GM10248 (cell line): ENCODE data around the gene DENND2D.

Source experiments
- CTCF ChIA-PET: fragments of 300-600 bp; sonication (Branson Sonifier 250); formaldehyde crosslinking; extraction: SDS; loops from one replicate; lab custom pipeline; 2021; ENCODE audit warnings: antibody characterized with exemption; lab: Yijun Ruan, JAX
- POLR2A ChIA-PET: fragments of 350-650 bp; sonication (Branson Sonifier 250); formaldehyde crosslinking; extraction: SDS; loops from one replicate; lab custom pipeline; 2020; ENCODE audit warnings: antibody characterized with exemption; lab: Yijun Ruan, JAX
- DNase-seq: peaks from one replicate; pipeline ENCODE4 v3.0.0; 2012; ENCODE audit errors: extremely low spot score
- CTCF ChIP-seq: IDR thresholded peaks from 2 replicates; pipeline ENCODE4 v1.5.1; 2012; ENCODE audit warnings: mild to moderate bottlenecking, low read depth; ENCODE audit errors: extremely low read depth, missing control alignments, control extremely low read depth

Gene DENND2D

GRCh38 chr1:111157431-111157830 is 43.0 kb downstream of the DENND2D start:
- DNase-seq, result no peak
- ChIA-PET CTCF (interaction anchor here (1.7 kb wide), 1 partner anchor 14 kb away, joined by 5 read pairs; no protein-coding TSS in a partner anchor), POLR2A (no interaction called here)
- no peak for TF ChIP-seq CTCF

GRCh38 chr1:111154021-111154999 is 46.1 kb downstream of the DENND2D start:
- CTCF ChIA-PET, result interaction anchor here (1.1 to 2.1 kb wide), 3 partner anchors 10 to 15 kb away, joined by 3 to 12 read pairs (median 4); no protein-coding TSS in a partner anchor
- POLR2A ChIA-PET, result no interaction called here

GRCh38 chr1:111151838-111152237 is 48.6 kb downstream of the DENND2D start:
- ChIA-PET POLR2A (no interaction called here), CTCF (interaction anchor here (1.4 to 2.1 kb wide), 2 partner anchors 8 to 9 kb away, joined by 4 to 12 read pairs; no protein-coding TSS in a partner anchor)
- no peak for TF ChIP-seq CTCF
- DNase-seq, result no peak

More at GRCh38 chr1:111154021-111154999, 46.1 kb downstream of the DENND2D start:
- TF ChIP-seq CTCF, result no peak
- DNase-seq, result no peak

GRCh38 chr1:111148376-111148881 is 52.0 kb downstream of the DENND2D start:
- no peak for DNase-seq
- ChIA-PET CTCF (interaction anchor here (1.0 to 1.3 kb wide), 2 partner anchors 9 to 50 kb away, joined by 4 to 5 read pairs; partner anchors contain the start of genes CEPT1 and DRAM2), POLR2A (interaction anchor here (0.7 kb wide), 1 partner anchor 9 kb away, joined by 5 read pairs; the partner anchor contains the start of genes CEPT1 and DRAM2)
- no peak for TF ChIP-seq CTCF

- no peak for TF ChIP-seq CTCF
Observed at GRCh38 chr1:111147948-111148347, 52.5 kb downstream of the DENND2D start.

More at GRCh38 chr1:111147948-111148347, 52.5 kb downstream of the DENND2D start:
- no peak for DNase-seq
- CTCF ChIA-PET, result interaction anchor here (1.3 to 1.4 kb wide), 2 partner anchors 51 to 252 kb away, joined by 3 to 4 read pairs; no protein-coding TSS in a partner anchor
- POLR2A ChIA-PET, result interaction anchor here (0.7 kb wide), 1 partner anchor 8 kb away, joined by 5 read pairs; the partner anchor contains the start of genes CEPT1 and DRAM2
